Lower leg skin (tissue), 4 donors: ENCODE measurements around the gene ZCCHC24. TPM values are rescaled to one million over a fixed set of nuclear protein-coding genes. Genes with fewer than 3 reads are reported as not detected.

Source experiments
- DNase-seq, 2 donors: peaks; one replicate each; pipeline ENCODE4 v3.0.0-alpha.2; 2019; ENCODE audit warnings: low spot score in 2 of 2
- H3K4me3 ChIP-seq: fragments of 200-600 bp; sonication (generic); 2 replicates; pipeline ENCODE4 v1.5.1; 2017; ENCODE audit warnings: mild to moderate bottlenecking, low read depth; ENCODE audit not compliant: poor library complexity, severe bottlenecking
- POLR2A ChIP-seq, 2 donors: fragments of 450-650 bp; IDR thresholded peaks; one replicate each; pipeline ENCODE4 v1.6.1; 2016 to 2017; ENCODE audit warnings: antibody characterized with exemption in 2 of 2, mild to moderate bottlenecking in 1 of 2, moderate library complexity in 1 of 2
- WGBS, 2 donors: methylation state at CpG; one replicate each; pipeline ENCODE4 v1.1.5; 2018; 5-methylcytosine and 5-hydroxymethylcytosine counted together
- intact Hi-C: fragments of 100-400 bp; cut with DNase I; formaldehyde crosslinking; loops from one replicate; pipeline ENCODE4 v1.15.0; 2023; ENCODE audit warnings: low total_unique reads
- total RNA-seq, 4 donors: library from RNA; depleted of rRNA; stranded (reverse); fragments of >200 nt; gene quantifications; one replicate each; pipeline ENCODE4 v1.1.0, GENCODE V29; 2016
- TF ChIP-seq, protein P1 (sequence below), 3 donors: fragments of 450-650 bp; IDR thresholded peaks; one replicate each; pipeline ENCODE4 v1.5.1; 2016; ENCODE audit warnings: antibody characterized with exemption in 3 of 3, mild to moderate bottlenecking in 3 of 3, moderate library complexity in 2 of 3

ZCCHC24 gene
- total RNA-seq, 4 donors from 2014 or later, result 9.9 to 16.8 (median 13.1) TPM

DNA sequence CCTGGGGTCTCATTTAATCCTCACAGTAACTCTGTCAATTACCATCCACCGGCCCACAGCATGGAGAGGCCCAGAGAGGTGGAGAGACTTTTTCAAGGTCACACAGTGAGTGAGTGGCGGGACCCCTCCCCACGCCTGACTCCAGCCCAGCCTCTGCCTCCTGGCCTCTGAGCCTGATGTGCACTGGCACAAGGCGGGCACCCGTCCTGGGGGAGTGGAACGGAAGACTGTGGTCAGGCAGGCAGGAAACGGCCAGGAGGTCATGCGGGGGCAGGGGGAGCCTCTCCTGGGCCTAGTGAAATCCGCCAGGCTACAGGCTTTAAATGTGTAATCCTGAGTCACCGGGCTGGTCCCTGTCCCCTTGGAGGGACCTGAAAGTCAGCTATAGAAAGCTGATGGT, 32.2 kb downstream of the ZCCHC24 start:
- no peak for TF ChIP-seq POLR2A (IDR thresholded peaks at IDR 0.05)
- TF ChIP-seq, protein P1, sequence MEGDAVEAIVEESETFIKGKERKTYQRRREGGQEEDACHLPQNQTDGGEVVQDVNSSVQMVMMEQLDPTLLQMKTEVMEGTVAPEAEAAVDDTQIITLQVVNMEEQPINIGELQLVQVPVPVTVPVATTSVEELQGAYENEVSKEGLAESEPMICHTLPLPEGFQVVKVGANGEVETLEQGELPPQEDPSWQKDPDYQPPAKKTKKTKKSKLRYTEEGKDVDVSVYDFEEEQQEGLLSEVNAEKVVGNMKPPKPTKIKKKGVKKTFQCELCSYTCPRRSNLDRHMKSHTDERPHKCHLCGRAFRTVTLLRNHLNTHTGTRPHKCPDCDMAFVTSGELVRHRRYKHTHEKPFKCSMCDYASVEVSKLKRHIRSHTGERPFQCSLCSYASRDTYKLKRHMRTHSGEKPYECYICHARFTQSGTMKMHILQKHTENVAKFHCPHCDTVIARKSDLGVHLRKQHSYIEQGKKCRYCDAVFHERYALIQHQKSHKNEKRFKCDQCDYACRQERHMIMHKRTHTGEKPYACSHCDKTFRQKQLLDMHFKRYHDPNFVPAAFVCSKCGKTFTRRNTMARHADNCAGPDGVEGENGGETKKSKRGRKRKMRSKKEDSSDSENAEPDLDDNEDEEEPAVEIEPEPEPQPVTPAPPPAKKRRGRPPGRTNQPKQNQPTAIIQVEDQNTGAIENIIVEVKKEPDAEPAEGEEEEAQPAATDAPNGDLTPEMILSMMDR (IDR thresholded peaks at IDR 0.05), result no peak
- DNase-seq, result no peak
- no peak overlapping the region for H3K4me3 ChIP-seq
- intact Hi-C loops, result no loop called here
- WGBS, 2 donors, result 57 to 60% methylated on average over 9 to 10 of the region's 10 CpGs

DNA sequence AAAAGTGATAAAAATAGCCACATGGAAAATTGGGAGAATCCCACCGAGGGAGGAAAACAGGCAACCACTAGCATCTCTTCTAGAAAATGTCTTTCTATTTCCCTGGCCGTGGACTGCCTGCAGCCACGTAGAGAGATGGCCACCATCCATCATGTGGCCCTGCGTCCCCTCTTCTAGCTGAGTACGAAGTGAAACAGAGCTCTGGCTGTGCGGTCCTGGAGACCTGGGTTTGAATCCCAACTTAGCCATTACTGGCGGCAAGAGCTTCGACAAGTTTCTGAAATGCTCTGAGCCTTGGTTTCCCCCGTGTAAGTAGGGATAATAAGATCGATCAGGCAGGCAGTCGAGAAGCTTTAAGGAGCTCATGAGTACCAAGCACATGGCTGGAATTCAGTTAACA, 32.9 kb downstream of the ZCCHC24 start:
- DNase-seq, result no peak
- H3K4me3 ChIP-seq, result no peak overlapping the region
- WGBS, 2 donors, result 88 to 91% methylated on average over 11 of the region's 11 CpGs
- intact Hi-C loops, result no loop called here
- TF ChIP-seq, protein P1 (IDR thresholded peaks at IDR 0.05), result no peak
- no peak for TF ChIP-seq POLR2A (IDR thresholded peaks at IDR 0.05)

DNA sequence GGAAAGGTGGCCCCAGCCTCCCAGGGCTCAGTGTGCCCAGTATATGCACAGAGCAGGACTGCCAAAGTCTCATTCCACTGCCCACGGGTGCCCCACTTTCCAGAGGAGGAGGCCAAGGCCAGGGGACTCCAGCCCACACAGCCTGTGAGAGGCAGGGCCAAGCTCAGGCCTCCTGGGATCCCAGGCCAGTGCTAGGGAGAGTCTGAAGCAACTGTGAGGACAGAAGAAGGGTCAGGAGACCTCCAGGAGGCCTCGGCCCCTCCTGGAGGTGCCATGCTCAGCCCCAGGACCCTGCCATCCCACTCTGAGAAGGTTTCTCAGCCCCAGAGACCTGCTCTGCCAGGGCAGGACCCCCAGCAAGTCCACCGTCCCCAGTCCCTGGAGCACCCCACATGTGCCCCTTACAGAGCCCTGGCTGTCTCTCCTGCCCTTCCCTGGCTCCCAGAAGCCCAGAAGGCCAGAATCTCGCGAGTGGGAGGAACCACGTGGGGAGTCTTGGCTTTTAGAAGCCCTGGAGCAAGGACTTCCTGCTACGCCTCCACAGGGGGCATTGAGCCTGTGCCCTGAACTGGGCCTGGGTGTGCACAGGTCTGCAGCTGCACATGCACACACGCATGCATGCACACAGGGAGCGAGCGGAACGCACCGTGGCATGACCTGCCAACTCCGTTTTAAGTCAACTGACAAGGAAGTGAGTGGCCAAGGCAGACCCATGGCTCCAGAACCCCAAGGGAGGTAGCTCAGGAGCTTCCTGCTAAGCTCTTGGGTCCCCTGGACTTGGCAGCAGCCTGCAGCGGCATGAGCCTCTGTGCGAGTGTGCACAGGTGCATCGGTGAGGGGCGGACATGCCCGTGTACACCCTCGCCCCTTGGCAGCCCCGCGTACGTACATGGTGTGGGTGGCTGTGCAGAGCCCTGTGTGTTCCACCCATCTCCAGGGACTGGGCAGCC, 33.6 kb downstream of the ZCCHC24 start:
- intact Hi-C loops, result no loop called here
- 64 to 71% methylated on average over 21 to 22 of the region's 22 CpGs for WGBS, 2 donors
- TF ChIP-seq POLR2A (IDR thresholded peaks at IDR 0.05), result no peak
- TF ChIP-seq, protein P1 (IDR thresholded peaks at IDR 0.05), result no peak
- no peak overlapping the region for H3K4me3 ChIP-seq
- no peak for DNase-seq

DNA sequence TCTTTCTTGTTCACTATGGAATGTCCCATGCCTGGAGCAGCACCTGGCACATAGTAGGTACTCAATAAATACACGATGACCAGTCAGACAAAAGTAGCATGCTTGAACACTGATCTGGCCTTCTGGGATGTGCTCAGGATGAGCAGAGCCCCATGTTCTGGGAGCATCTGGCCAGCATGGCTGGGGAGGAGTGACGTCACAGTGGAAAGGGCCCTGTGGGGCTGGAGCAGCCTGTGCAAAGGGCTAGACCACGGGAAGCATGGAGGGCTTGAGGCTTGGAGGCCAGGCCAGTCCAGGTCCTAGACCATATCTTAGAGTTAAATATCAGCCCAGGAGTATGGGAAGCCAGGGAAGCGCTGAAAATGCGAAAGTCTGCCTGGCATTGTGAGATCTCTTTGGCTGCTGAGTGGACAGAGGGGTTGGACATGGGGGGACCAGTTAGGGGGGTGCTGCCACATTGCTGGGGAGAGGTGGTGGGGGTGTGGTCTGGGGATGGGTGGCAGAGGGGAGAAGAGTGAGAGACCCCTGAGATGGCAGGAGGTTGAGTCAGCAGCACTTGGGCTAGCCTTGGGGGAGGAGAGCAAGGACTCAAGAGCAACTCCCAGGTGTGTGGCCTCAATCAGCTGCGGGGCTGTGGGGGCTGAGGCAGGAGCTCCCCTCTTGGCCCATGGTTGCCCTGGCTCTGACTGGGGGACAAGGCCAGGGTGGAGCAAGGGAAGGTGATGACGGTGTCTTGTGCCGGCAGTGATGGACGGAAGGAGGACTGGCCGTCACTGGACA, 34.9 kb downstream of the ZCCHC24 start:
- H3K4me3 ChIP-seq, result no peak overlapping the region
- TF ChIP-seq, protein P1 (IDR thresholded peaks at IDR 0.05), result no peak
- no peak for TF ChIP-seq POLR2A (IDR thresholded peaks at IDR 0.05)
- 64 to 81% methylated on average over 10 of the region's 10 CpGs for WGBS, 2 donors
- intact Hi-C loops, result no loop called here
- DNase-seq, result no peak

DNA sequence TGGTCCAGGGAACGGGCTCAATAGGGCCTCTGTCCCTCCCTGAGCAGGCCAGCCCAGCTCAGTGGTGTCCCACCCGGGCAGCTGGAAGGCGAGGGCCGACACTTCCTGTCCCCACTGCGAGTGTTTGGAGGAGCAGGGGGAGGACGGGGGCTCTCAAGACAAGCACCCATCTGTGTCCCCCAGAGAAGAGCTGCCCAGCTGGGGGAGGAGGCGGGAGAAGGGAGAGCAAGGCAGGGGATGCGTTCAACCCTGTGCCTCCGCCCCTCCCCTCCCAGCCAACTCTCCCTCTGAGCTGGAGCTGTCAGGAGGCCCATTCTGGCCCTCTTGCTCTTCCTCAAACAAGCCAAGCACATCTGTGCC, 35.7 kb downstream of the ZCCHC24 start:
- no peak overlapping the region for H3K4me3 ChIP-seq
- TF ChIP-seq POLR2A (IDR thresholded peaks at IDR 0.05), result no peak
- TF ChIP-seq, protein P1 (IDR thresholded peaks at IDR 0.05), result no peak
- DNase-seq, result no peak
- intact Hi-C loops, result no loop called here
- 67 to 81% methylated on average over 8 to 9 of the region's 9 CpGs for WGBS, 2 donors
